Skin of body (tissue), 2 donors: ENCODE results near the gene TLL2. TPM values are rescaled to one million over a fixed set of nuclear protein-coding genes. Genes with fewer than 3 reads are reported as not detected.

Source experiments
- DNase-seq: peaks from one replicate; lab custom pipeline; 2025; lab: John Stamatoyannopoulos, UW
- total RNA-seq: library from RNA; depleted of rRNA; stranded (reverse); fragments of >200 nt; gene quantifications from one replicate; pipeline ENCODE4 v1.2.3, GENCODE V29; 2014

Gene TLL2
- total RNA-seq, 1 donor from 2014 or later, result 0.20 TPM

- no peak for DNase-seq
These were observed 50.2 kb downstream of the TLL2 start for GRCh38 chr10:96463562-96463961.

GRCh38 chr10:96462606-96463151 lies 51.0 kb downstream of the TLL2 start:
- no peak for DNase-seq

- DNase-seq, result no peak
These were observed 53.4 kb downstream of the TLL2 start for GRCh38 chr10:96460316-96460715.

GRCh38 chr10:96457341-96457740 lies 56.4 kb downstream of the TLL2 start:
- DNase-seq, result no peak

- DNase-seq, result no peak
These were observed 57.4 kb downstream of the TLL2 start for GRCh38 chr10:96456296-96456840.

GRCh38 chr10:96453856-96454583 lies 59.7 kb downstream of the TLL2 start:
- no peak for DNase-seq

GRCh38 chr10:96452494-96453153 lies 61.1 kb downstream of the TLL2 start:
- DNase-seq, result no peak

GRCh38 chr10:96450529-96451207 lies 63.1 kb downstream of the TLL2 start:
- no peak for DNase-seq

GRCh38 chr10:96448558-96448957 lies 65.2 kb downstream of the TLL2 start:
- DNase-seq, result no peak

GRCh38 chr10:96448021-96448457 lies 65.7 kb downstream of the TLL2 start:
- peak; percentile 28 for DNase-seq

- no peak for DNase-seq
These were observed 66.6 kb downstream of the TLL2 start for GRCh38 chr10:96446966-96447596.

GRCh38 chr10:96441987-96442643 lies 71.6 kb downstream of the TLL2 start:
- no peak for DNase-seq

GRCh38 chr10:96441322-96441885 lies 72.3 kb downstream of the TLL2 start:
- DNase-seq, result no peak

- peak; percentile 85 for DNase-seq
These were observed 73.1 kb downstream of the TLL2 start for GRCh38 chr10:96440361-96441292.

- no peak for DNase-seq
These were observed 74.0 kb downstream of the TLL2 start for GRCh38 chr10:96439725-96440124.

GRCh38 chr10:96436035-96436434 lies 77.7 kb downstream of the TLL2 start:
- DNase-seq, result no peak

GRCh38 chr10:96431211-96431970 lies 82.3 kb downstream of the TLL2 start:
- no peak for DNase-seq

GRCh38 chr10:96427291-96427690 lies 86.4 kb downstream of the TLL2 start:
- no peak for DNase-seq

- DNase-seq, result no peak
These were observed 91.2 kb downstream of the TLL2 start for GRCh38 chr10:96422525-96422924.
